ENCODE measurements around the gene FIGN.

DNA sequence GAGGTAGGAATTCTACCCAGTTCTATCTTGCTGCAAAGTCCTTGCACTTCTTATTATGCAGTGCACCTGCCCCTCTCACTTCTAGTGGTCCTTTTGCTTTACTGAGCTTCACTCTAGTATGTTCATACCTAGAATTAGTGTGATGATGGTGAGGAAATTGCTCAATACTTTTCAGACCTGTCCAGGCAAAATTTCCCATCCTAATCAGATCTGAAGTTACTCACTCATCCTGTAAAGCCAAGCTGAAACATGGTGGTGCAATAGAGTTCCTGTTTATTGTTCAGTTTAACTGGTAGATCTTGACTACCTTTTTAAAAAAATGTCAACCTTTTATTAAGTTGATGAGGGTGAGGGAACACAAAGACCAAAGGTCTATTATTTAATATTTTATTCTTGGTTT lies 12.6 kb upstream of the FIGN start:
- no peak for TF ChIP-seq ZNF274 (IDR thresholded peaks at IDR 0.05; ENCODE audit: low read depth, low read length)
- no peak for TF ChIP-seq YY1 (IDR thresholded peaks at IDR 0.05; ENCODE audit: insufficient read depth, insufficient read length)
- TF ChIP-seq SUZ12 (IDR thresholded peaks at IDR 0.05; ENCODE audit: extremely low read depth, insufficient read depth, insufficient read length): no peak

All from NT2/D1 (cell line).